Muscle layer of colon (tissue), 2 donors: ENCODE measurements around the gene PLEK.

ENCODE experiments used
- H3K27ac ChIP-seq: one replicate; pipeline ENCODE4 v1.7.0; 2013; ENCODE audit warnings: low read depth, mild to moderate bottlenecking, low read length, moderate library complexity
- H3K27me3 ChIP-seq, 2 donors: one replicate each; pipeline ENCODE4 v1.7.0; 2013; ENCODE audit warnings: low read length in 2 of 2, mild to moderate bottlenecking in 2 of 2; ENCODE audit not compliant: insufficient read depth in 2 of 2, control insufficient read depth in 1 of 2
- H3K36me3 ChIP-seq: one replicate; pipeline ENCODE4 v1.7.0; 2013; ENCODE audit warnings: mild to moderate bottlenecking, low read length; ENCODE audit not compliant: insufficient read depth
- H3K4me1 ChIP-seq: one replicate; pipeline ENCODE4 v1.7.0; 2013; ENCODE audit warnings: mild to moderate bottlenecking, low read length; ENCODE audit not compliant: insufficient read depth
- H3K4me3 ChIP-seq, 2 donors: one replicate each; pipeline ENCODE4 v1.7.0; 2013; ENCODE audit warnings: low read length in 2 of 2, low read depth in 1 of 2, mild to moderate bottlenecking in 1 of 2, moderate library complexity in 1 of 2
- H3K9ac ChIP-seq: one replicate; pipeline ENCODE4 v1.7.0; 2013; ENCODE audit warnings: low read length
- H3K9me3 ChIP-seq: one replicate; pipeline ENCODE4 v1.7.0; 2013; ENCODE audit warnings: mild to moderate bottlenecking, low read length
- donor health status: abdominal sarcoma.
- donor health status: Adenocarcinoma of cecum.

The PLEK gene

GRCh38 chr2:68420254-68420910 is 55.3 kb downstream of the PLEK start:
- Histone ChIP-seq H3K27ac (no peak overlapping the region), H3K9ac (no peak overlapping the region), H3K4me3 (no peak overlapping the region), H3K36me3 (no peaks in the 10 kb centered on the region), H3K27me3 (no peaks in the 10 kb centered on the region), H3K4me1 (no peaks in the 10 kb centered on the region), H3K9me3 (no peaks in the 10 kb centered on the region)

GRCh38 chr2:68423966-68424650 is 59.0 kb downstream of the PLEK start:
- no peaks in the 10 kb centered on the region for H3K9me3 ChIP-seq
- H3K9ac ChIP-seq = no peak overlapping the region
- no peak overlapping the region for H3K4me3 ChIP-seq
- H3K27ac ChIP-seq = no peak overlapping the region
- H3K27me3 ChIP-seq = no peaks in the 10 kb centered on the region
- no peaks in the 10 kb centered on the region for H3K4me1 ChIP-seq
- no peaks in the 10 kb centered on the region for H3K36me3 ChIP-seq

- H3K36me3 ChIP-seq = no peaks in the 10 kb centered on the region
- no peak overlapping the region for H3K4me3 ChIP-seq
- no peaks in the 10 kb centered on the region for H3K27me3 ChIP-seq
- H3K4me1 ChIP-seq = no peaks in the 10 kb centered on the region
- H3K9ac ChIP-seq = no peak overlapping the region
- H3K27ac ChIP-seq = no peak overlapping the region
- no peaks in the 10 kb centered on the region for H3K9me3 ChIP-seq
Measured at GRCh38 chr2:68425503-68425902, 60.4 kb downstream of the PLEK start.

GRCh38 chr2:68426446-68426845 is 61.4 kb downstream of the PLEK start:
- Histone ChIP-seq H3K9ac (no peak overlapping the region), H3K27ac (no peak overlapping the region), H3K4me1 (no peaks in the 10 kb centered on the region)

GRCh38 chr2:68426848-68427579 is 61.9 kb downstream of the PLEK start:
- Histone ChIP-seq H3K9me3 (no peaks in the 10 kb centered on the region), H3K4me1 (no peaks in the 10 kb centered on the region), H3K36me3 (no peaks in the 10 kb centered on the region), H3K27ac (no peak overlapping the region), H3K4me3 (no peak overlapping the region), H3K27me3 (no peaks in the 10 kb centered on the region), H3K9ac (no peak overlapping the region)

More at GRCh38 chr2:68426446-68426845, 61.4 kb downstream of the PLEK start:
- Histone ChIP-seq H3K36me3 (no peaks in the 10 kb centered on the region), H3K4me3 (no peak overlapping the region), H3K9me3 (no peaks in the 10 kb centered on the region), H3K27me3 (no peaks in the 10 kb centered on the region)

- H3K36me3 ChIP-seq = no peaks in the 10 kb centered on the region
- no peaks in the 10 kb centered on the region for H3K9me3 ChIP-seq
- no peak overlapping the region for H3K27ac ChIP-seq
- H3K9ac ChIP-seq = no peak overlapping the region
- H3K4me3 ChIP-seq = no peak overlapping the region
- no peaks in the 10 kb centered on the region for H3K4me1 ChIP-seq
- H3K27me3 ChIP-seq = no peaks in the 10 kb centered on the region
Measured at GRCh38 chr2:68428126-68428525, 63.0 kb downstream of the PLEK start.

- Histone ChIP-seq H3K36me3 (no peaks in the 10 kb centered on the region), H3K27me3 (no peaks in the 10 kb centered on the region), H3K4me1 (no peaks in the 10 kb centered on the region), H3K9me3 (no peaks in the 10 kb centered on the region), H3K4me3 (no peak overlapping the region), H3K9ac (no peak overlapping the region), H3K27ac (no peak overlapping the region)
Measured at GRCh38 chr2:68428746-68429145, 63.7 kb downstream of the PLEK start.

GRCh38 chr2:68429311-68429826 is 64.3 kb downstream of the PLEK start:
- Histone ChIP-seq H3K4me1 (no peaks in the 10 kb centered on the region), H3K36me3 (no peaks in the 10 kb centered on the region), H3K9me3 (no peaks in the 10 kb centered on the region), H3K27me3 (no peaks in the 10 kb centered on the region), H3K9ac (no peak overlapping the region), H3K27ac (no peak overlapping the region), H3K4me3 (no peak overlapping the region)

GRCh38 chr2:68431316-68431972 is 66.4 kb downstream of the PLEK start:
- no peak overlapping the region for H3K4me3 ChIP-seq
- H3K4me1 ChIP-seq = peaks cover 4% of the 10 kb centered on the region
- H3K27ac ChIP-seq = no peak overlapping the region
- no peak overlapping the region for H3K9ac ChIP-seq
- no peaks in the 10 kb centered on the region for H3K27me3 ChIP-seq
- H3K36me3 ChIP-seq = no peaks in the 10 kb centered on the region
- H3K9me3 ChIP-seq = no peaks in the 10 kb centered on the region

- Histone ChIP-seq H3K4me3 (no peak overlapping the region), H3K9me3 (no peaks in the 10 kb centered on the region), H3K27me3 (no peaks in the 10 kb centered on the region), H3K4me1 (peaks cover 10% of the 10 kb centered on the region), H3K36me3 (no peaks in the 10 kb centered on the region), H3K9ac (no peak overlapping the region), H3K27ac (no peak overlapping the region)
Measured at GRCh38 chr2:68432696-68433658, 67.9 kb downstream of the PLEK start.
